ENCODE measurements around the gene KIRREL3.
A peak's percentile ranks its signal among the peaks of the same experiment; 100 is the strongest.

Gene KIRREL3

GRCh38 chr11:126432065-126432461 lies 568.5 kb downstream of the KIRREL3 start:
- TF ChIP-seq, protein P1, sequence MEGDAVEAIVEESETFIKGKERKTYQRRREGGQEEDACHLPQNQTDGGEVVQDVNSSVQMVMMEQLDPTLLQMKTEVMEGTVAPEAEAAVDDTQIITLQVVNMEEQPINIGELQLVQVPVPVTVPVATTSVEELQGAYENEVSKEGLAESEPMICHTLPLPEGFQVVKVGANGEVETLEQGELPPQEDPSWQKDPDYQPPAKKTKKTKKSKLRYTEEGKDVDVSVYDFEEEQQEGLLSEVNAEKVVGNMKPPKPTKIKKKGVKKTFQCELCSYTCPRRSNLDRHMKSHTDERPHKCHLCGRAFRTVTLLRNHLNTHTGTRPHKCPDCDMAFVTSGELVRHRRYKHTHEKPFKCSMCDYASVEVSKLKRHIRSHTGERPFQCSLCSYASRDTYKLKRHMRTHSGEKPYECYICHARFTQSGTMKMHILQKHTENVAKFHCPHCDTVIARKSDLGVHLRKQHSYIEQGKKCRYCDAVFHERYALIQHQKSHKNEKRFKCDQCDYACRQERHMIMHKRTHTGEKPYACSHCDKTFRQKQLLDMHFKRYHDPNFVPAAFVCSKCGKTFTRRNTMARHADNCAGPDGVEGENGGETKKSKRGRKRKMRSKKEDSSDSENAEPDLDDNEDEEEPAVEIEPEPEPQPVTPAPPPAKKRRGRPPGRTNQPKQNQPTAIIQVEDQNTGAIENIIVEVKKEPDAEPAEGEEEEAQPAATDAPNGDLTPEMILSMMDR (conservative IDR thresholded peaks at IDR 0.05; ENCODE audit: control insufficient read depth, insufficient read depth, low read depth, low read length) = no peak
- no peak overlapping the region for H3K4me3 ChIP-seq (ENCODE audit: control insufficient read depth, low read depth, low read length)
- DNase-seq (ENCODE audit: low read depth) = no peak

DNA sequence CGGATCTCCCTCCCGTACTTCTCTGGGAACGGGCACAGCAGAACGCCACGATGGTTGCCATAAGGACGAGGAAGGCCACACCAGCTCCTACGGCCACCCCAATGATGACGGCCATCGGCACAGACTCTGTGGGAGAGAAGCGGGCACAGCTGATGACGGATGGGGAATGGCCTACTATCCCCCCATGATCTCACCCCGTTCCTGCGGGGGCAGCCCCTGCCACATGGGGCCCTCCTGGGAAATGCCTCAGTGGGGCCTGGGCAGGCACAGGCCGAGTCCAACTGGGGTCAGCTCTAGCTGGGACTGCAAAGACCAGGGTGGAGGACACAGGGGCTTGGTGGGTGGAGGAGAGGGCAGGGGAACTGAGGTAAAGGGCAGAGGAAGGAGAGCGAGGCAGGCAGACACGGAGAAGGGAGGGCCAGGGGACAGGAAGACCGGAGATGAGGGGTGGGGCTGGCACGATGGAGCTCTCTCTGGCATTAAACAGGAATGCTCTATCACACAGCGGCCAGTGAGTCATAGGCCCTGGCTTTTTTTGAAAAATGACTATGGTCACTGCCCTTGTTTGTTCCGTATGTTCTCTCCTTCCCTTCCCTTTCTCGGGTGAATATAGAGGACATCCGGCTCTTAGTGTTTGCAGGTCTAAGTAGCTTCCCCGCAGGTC lies 569.0 kb downstream of the KIRREL3 start:
- TF ChIP-seq, protein P1 (conservative IDR thresholded peaks at IDR 0.05; ENCODE audit: control insufficient read depth, insufficient read depth, low read depth, low read length) = no peak
- no peak overlapping the region for H3K4me3 ChIP-seq (ENCODE audit: control insufficient read depth, low read depth, low read length)
- peak; percentile 86 for DNase-seq (ENCODE audit: low read depth)

GRCh38 chr11:126430581-126431335 lies 569.8 kb downstream of the KIRREL3 start:
- H3K4me3 ChIP-seq (ENCODE audit: control insufficient read depth, low read depth, low read length) = no peak overlapping the region
- TF ChIP-seq, protein P1 (conservative IDR thresholded peaks at IDR 0.05; ENCODE audit: control insufficient read depth, insufficient read depth, low read depth, low read length) = no peak
- DNase-seq (ENCODE audit: low read depth) = peak; percentile 40

- H3K4me3 ChIP-seq (ENCODE audit: control insufficient read depth, low read depth, low read length) = no peak overlapping the region
- TF ChIP-seq, protein P1 (conservative IDR thresholded peaks at IDR 0.05; ENCODE audit: control insufficient read depth, insufficient read depth, low read depth, low read length) = no peak
- no peak for DNase-seq (ENCODE audit: low read depth)
These were observed 573.5 kb downstream of the KIRREL3 start for GRCh38 chr11:126426820-126427749.

GRCh38 chr11:126426106-126426505 lies 574.5 kb downstream of the KIRREL3 start:
- no peak for DNase-seq (ENCODE audit: low read depth)
- TF ChIP-seq, protein P1 (conservative IDR thresholded peaks at IDR 0.05; ENCODE audit: control insufficient read depth, insufficient read depth, low read depth, low read length) = no peak
- H3K4me3 ChIP-seq (ENCODE audit: control insufficient read depth, low read depth, low read length) = no peak overlapping the region

DNA sequence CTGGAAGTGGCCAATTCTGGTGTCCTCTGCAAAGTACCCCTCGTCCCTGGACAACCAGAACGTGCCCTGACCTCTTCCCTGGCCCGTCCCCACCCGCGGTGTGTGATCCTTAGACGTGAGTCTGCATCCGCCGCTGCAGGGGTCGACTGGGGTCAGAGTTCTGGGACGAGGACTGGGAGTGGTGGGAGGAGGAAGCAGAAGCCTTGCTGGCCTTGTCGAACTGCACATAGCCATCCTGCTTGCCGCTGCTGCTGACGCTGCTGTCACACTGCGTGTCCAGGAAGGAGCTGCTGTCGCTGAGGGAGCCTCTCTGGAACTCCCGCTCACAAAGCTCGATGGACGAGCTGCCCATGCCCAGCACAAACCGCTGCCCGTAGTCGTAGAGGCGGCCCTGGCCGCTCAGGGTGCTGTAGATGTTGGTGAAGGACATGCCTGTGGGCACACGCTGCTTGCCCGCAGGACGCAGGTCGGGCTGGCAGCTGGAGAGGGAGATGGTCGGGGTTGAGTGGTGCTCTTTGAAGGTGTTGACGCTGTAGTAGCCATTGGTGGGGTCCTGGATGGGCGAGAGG lies 576.0 kb downstream of the KIRREL3 start:
- TF ChIP-seq, protein P1 (conservative IDR thresholded peaks at IDR 0.05; ENCODE audit: control insufficient read depth, insufficient read depth, low read depth, low read length) = no peak
- H3K4me3 ChIP-seq (ENCODE audit: control insufficient read depth, low read depth, low read length) = no peak overlapping the region
- DNase-seq (ENCODE audit: low read depth) = no peak
